Ectodermal cell (in vitro differentiated cells): Measurements from ENCODE around the gene SLC36A3.

Experiments
- H3K27ac ChIP-seq: 2 replicates; pipeline ENCODE4 v1.7.0; 2013; ENCODE audit warnings: mild to moderate bottlenecking, low read depth, low read length; ENCODE audit not compliant: insufficient read depth, poor library complexity, severe bottlenecking
- H3K27me3 ChIP-seq: 2 replicates; pipeline ENCODE4 v1.7.0; 2013; ENCODE audit warnings: mild to moderate bottlenecking, low read length; ENCODE audit not compliant: insufficient read depth, control insufficient read depth, poor library complexity, severe bottlenecking
- H3K36me3 ChIP-seq: one replicate; pipeline ENCODE4 v1.7.0; 2013; ENCODE audit warnings: low read length; ENCODE audit not compliant: control insufficient read depth, insufficient read depth
- H3K4me1 ChIP-seq: one replicate; pipeline ENCODE4 v1.7.0; 2013; ENCODE audit warnings: low read length; ENCODE audit not compliant: control insufficient read depth, insufficient read depth
- H3K4me3 ChIP-seq: 2 replicates; pipeline ENCODE4 v1.7.0; 2013; ENCODE audit warnings: low read depth, low read length, control low read depth; ENCODE audit not compliant: insufficient read depth
- H3K9me3 ChIP-seq: 2 replicates; pipeline ENCODE4 v1.7.0; 2013; ENCODE audit warnings: mild to moderate bottlenecking, low read length, moderate library complexity; ENCODE audit not compliant: control insufficient read depth
- WGBS, 2 experiments: methylation state at CpG; one replicate each; pipeline ENCODE4 v1.1.7; 2013; ENCODE audit warnings: missing lambda C conversion rate in 2 of 2; 5-methylcytosine and 5-hydroxymethylcytosine counted together

The SLC36A3 gene

GRCh38 chr5:151231359-151231758, 72.2 kb downstream of the SLC36A3 start:
- Histone ChIP-seq H3K4me1 (no peaks in the 10 kb centered on the region), H3K36me3 (no peaks in the 10 kb centered on the region), H3K9me3 (no peaks in the 10 kb centered on the region), H3K27ac (no peak overlapping the region), H3K27me3 (no peaks in the 10 kb centered on the region), H3K4me3 (no peak overlapping the region)

GRCh38 chr5:151230048-151230680, 73.4 kb downstream of the SLC36A3 start:
- Histone ChIP-seq H3K4me3 (no peak overlapping the region), H3K36me3 (no peaks in the 10 kb centered on the region), H3K9me3 (no peaks in the 10 kb centered on the region), H3K27ac (no peak overlapping the region), H3K27me3 (no peaks in the 10 kb centered on the region), H3K4me1 (no peaks in the 10 kb centered on the region)
- WGBS, 2 experiments = 75 to 85% methylated on average over 5 to 6 of the region's 6 CpGs

- Histone ChIP-seq H3K27me3 (no peaks in the 10 kb centered on the region), H3K27ac (no peak overlapping the region), H3K36me3 (no peaks in the 10 kb centered on the region), H3K4me3 (no peak overlapping the region), H3K9me3 (no peaks in the 10 kb centered on the region), H3K4me1 (no peaks in the 10 kb centered on the region)
- WGBS, 2 experiments = 95 to 100% methylated on average over 2 of the region's 2 CpGs
Measured at GRCh38 chr5:151228986-151229385, 74.6 kb downstream of the SLC36A3 start.

- H3K27me3 ChIP-seq = peaks cover 10% of the 10 kb centered on the region
- no peak overlapping the region for H3K4me3 ChIP-seq
- no peak overlapping the region for H3K27ac ChIP-seq
- no peaks in the 10 kb centered on the region for H3K4me1 ChIP-seq
- H3K9me3 ChIP-seq = no peaks in the 10 kb centered on the region
- WGBS, 2 experiments = 60 to 61% methylated on average over 6 of the region's 6 CpGs
- no peaks in the 10 kb centered on the region for H3K36me3 ChIP-seq
Measured at GRCh38 chr5:151227918-151228447, 75.6 kb downstream of the SLC36A3 start.
